CD4-positive, alpha-beta T cell treated with Interleukin-4 for 1 hour (primary cell): ENCODE results near the gene CYP3A4.
"Not testable (repeated sequence)": the region's sequence is repeated elsewhere in the genome, so short reads cannot be mapped to it uniquely, and the experiment has no call there.

Experiments used
- DNase-seq, 2 donors: peaks; one replicate each; pipeline ENCODE4 v3.0.0-alpha.2; 2020 to 2022

Gene CYP3A4

DNA sequence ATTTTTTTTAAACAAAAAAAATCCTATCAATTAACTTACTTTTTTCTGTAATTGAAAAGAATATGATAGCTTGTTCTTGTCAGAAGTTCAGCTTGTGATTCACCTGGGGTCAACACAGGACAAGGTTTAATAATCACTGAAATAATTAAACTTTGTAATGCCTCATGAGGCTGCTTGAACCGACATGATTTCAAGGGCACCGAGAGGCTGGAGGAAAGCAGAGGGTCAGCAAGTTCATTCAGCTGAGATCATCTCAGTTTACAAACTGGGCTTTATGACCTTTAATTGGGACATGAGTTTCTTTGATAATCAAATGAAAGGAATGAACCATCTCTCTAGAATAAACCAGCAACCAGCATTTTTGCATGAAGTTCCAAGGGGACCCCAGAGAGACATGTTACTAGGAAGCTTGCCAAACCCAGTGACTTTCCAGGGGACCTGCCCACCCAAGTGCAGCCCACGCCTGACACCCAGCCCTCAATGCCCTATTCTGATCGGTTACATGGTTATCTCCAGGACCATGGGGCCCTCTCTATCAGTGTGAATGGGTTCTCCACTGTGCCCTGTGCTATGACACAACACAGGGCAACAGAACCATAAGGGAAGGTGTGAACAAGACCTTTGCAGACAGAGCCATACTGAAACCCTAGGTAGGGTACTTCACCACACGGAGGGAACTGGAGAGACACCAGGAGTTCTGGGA, 7.8 kb upstream of the CYP3A4 start:
- no peak for DNase-seq

DNA sequence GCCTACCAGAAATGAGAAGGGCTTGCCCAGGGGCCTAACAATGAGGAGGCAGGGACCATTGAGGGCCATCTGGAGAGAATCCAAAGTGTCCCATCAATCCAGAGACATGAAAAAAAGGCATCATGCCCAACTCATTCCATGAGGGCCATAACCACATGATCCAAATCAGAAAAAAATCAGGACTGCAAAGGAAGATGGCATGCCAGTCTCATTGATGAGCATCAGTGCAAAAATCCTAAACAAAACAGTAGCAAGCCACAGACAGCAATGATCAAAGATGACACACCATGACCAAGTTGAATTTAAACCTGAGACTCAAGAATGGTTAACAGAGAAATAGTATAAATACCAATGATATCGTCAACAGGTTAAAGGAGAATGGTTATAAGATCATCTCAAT, 7.0 kb upstream of the CYP3A4 start:
- no peak for DNase-seq

DNA sequence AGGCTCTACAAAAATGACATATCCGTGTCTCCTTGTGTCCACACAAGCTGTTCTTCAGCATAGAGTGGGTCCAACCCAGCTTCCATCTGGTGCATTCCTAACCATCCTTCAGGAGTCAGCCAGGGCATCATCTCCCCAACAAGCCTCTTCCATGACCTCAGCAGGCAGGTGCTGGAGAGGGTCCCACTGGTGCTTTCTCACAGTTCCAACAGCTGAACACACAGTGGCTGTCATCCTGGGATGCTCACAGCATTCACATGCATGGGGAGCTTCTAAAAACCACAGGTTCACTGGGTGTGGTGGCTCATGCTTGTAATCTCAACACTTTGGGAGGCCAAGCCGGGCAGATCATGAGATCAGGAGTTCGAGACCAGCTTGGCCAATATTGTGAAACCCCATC, 6.4 kb upstream of the CYP3A4 start:
- DNase-seq = no peak

DNA sequence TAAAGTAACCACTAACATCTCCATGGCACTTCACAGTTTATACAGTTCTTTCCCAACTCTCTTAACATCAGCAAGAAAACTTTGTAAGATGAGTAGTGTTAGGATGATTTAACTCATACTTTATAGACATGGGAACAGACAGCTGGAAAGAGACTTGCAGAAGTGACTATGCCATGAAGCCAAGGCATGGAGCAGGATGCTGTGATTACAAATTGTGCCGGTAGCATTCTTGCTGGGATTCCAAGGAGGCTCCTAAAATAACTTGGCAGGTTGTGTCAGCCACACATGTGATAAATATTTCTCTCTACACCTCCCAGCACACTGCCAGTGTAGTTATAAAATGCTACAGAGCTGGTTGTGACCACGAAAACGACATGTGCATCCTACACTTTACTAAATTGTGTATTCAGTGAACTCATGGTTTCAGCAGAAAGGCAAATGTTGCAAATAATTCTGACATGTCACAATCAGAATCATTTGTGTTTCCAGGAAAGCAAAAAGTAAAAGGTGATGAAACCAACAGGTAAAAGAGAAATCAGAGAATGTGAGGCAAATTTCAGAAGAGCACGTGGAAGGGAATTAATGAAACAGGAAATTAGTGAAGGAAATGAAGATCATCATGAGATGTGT, 5.6 kb upstream of the CYP3A4 start:
- no peak for DNase-seq

DNA sequence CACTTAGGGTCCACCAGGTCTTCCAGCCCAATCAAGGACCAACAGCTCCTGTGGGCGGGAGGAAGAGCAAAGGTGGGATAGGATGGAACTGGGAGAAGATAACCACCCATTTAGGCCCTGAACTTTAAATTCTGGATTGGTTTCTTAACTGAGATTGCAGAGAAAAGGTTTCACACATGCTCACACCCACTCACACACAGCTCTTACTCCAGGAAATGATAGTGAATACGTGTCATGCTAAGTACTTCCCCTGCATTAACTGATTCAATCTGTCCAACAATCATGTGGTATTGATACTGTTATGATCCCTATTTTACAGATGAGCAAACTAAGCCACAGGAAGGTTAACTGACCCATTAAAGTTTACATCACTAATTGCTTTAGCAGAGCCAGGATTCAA, 4.6 kb upstream of the CYP3A4 start:
- DNase-seq = peak in 1 of 2 donors; percentile 10

DNA sequence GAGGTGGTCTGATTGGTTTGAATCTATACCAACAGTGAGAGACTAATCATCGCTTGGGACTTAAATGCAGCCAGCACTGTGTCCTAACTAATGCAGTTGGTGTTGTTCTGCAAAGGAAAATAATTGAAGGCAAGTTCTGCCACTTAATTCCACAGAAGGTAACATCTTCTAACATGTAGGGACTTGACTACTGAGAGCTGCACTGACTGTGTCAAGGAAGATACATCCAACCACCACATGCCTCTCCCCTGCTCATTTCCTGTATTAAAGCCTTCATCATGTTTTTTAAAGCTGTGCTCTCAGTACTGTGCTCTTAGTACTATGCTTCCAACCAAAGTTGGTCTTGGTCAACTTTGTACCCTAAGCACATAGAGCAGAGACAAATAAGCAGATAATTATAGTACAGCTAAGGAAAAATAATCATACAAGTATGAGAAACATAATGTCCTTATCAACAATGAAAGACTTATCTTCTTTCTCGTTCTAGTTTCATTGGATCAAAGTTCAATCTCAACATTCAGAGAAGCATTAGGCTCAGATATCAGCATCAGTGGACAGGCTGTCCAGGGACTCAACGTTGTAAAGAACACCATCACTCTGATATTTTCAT, 2.8 kb upstream of the CYP3A4 start:
- no peak for DNase-seq

DNA sequence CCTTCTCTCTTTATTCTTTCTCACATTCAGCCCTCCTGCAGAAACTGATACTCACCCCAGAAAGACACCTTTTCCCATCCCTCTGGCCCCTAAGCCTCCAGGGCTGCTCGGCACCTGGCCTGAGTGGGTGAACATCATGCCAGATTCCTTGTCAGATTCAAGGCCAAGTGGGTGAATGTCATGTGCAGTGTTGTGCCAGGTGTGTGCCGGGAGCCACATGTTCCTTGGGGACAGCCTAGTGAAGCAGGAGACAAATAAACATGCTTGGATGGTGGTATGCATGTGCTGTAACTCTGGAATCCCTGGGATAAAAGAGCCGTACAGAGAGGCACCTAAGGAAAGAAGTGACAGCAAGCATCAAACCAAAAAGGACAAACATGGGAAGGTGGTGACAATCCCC, 1.7 kb upstream of the CYP3A4 start:
- not testable (repeated sequence) for DNase-seq

DNA sequence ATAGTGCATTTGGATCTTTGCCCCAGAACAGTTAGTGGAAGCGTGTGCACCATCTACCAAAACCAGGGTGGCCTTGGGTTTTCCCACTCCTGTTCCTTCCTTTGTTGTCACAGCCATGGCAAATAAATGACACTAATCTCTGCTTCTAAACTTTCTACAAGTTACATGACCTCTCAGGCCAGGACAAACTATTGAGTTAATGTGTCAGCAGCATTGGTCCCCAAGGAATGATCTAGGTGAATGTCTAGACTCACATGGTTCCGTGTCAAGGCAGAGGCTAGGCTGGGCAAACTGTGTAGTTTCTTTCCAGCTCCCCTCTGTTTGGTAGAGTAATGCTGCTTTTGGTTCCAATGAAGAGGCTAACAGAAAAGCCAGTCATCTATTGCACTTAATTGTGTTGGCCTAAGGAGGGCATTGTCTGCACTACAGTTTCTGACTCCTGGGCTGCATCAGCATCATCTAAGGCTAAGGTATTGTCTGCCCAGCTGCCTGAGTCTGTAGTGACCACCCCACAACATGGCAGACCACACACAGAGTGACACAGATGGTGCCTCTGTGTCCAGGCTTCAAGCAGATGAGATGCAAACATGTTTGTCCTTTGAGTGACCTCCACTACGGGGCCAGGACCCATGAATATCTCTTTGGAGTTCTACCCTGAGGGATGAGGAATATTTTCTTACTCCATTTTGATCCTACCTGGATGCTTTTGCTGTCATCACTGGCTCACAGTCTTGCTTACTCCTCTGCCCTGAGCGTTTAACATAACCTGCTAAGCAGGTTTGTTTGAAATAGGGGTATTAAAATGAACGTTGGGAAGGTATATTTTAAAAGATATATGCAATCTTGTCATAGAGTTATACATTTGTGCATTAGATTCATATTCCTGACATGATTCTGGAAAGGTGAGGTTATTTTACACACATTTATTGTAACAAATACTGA, 1.7 kb downstream of the CYP3A4 start:
- DNase-seq = no peak

DNA sequence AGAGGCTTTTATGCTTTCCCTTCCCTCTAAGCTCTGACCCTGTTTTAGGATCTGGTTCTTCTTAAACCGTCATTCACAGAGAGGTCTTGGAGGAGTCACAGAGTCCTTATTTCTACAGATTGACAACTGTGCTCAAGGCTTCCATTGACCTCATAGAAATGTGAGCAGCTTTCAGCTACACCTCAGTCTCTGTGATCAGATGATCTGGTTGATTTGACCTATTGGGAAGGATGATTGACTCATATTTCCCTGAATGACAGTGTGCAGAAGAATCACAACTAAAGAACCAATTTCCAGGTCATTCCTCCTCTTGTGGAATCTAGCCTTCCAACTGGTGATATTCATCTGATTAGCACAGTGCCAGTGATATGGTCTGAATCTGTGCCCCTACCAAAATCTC, 3.4 kb downstream of the CYP3A4 start:
- no peak for DNase-seq

DNA sequence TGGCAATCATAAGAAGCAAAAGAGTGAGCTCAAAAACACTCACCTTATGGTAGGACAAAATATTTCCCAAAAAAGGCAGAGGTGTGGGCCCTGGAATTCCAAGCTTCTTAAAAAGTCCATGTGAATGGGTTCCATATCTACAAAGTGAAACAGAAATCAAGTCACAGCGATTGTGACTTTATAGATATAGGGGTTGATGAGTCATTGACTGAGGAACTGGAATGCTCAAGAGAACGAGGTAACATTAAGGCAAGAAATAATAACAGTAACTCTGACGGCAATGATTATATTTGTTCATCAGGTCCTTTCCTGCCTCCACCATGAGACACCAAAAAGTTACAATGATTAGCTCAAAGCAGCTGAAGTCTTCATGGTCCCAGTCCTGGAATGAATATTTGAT, 4.0 kb downstream of the CYP3A4 start:
- DNase-seq = no peak

DNA sequence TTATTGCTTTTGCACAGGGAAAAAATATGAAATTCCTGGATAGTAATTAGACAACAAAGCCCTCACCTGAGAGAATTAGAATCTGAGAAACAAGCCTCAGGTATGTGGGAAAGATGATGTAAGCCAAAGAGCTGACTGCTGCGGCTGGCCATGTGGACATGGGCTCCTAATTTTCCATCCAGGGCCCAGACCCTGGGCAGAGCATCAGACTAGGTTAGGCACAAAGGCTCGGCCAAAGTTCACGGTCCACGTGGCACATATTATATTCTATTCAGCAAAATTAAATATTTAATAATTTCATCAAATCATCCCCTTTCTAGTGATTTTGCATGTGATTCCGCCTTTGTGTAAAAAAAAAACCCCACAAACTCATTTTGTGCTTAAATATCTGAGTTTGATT, 5.1 kb downstream of the CYP3A4 start:
- DNase-seq = no peak

DNA sequence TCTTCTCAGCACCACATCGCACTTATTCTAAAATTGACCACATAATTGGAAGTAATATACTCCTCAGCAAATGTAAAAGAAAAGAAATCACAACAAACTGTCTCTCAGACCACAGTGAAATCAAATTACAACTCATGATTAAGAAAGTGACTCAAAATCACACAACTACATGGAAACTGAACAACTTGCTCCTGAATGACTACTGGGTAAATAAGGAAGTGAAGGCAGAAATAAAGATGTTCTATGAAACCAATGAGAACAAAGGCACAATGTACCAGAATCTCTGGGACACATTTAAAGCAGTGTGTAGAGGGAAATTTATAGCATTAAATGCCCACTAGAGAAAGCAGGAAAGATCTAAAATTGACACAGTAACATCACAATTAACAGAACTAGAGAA, 10.6 kb downstream of the CYP3A4 start:
- DNase-seq = not testable (repeated sequence)

DNA sequence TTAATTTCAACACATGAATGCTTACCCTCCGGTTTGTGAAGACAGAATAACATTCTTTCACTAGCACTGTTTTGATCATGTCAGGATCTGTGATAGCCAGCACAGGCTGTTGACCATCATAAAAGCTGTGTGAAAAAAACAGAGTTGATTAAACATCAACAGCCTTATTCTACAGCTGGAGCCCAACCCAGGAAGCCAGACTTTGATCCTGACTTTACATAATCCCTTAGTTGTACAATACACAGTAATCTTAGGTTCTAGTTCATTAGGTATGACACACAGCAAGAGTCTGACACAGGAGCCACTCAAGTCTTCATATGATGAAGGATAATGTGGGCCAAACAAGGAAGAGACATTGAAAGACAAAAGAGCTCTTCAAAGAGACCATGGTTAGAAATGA, 11.4 kb downstream of the CYP3A4 start:
- no peak for DNase-seq

DNA sequence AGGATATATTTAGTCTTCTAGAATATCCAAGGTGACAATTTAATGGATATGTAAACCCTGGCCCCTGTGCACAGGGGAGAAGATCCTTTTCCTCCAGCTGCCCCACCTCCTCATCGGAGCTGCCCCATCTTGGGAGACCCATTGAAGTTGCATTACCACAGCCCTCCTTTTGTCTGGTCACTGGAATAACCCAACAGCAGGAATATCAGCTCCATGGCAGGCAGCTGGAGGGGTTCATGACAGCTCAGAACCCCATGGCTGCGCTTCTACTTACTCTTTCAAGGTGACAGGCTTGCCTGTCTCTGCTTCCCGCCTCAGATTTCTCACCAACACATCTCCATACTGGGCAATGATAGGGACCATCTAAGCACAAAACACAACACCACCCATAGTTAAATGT, 14.5 kb downstream of the CYP3A4 start:
- DNase-seq = not testable (repeated sequence)

DNA sequence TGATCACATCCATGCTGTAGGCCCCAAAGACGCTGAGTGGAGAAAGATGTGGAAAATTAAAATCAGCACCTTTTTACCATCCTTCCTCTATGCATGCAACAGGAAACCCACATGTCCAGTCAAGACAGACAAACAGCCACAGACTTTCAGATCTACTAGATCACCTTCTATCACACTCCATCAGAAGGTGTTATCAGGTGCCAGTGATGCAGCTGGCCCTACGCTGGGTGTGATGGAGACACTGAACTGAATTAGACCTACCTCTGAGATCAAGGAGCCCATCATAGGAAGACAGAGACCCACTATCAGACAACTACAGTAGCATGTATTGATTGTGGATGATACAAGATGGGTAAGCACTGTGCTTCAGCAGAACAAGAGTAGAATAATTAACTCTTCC, 15.5 kb downstream of the CYP3A4 start:
- DNase-seq = no peak

DNA sequence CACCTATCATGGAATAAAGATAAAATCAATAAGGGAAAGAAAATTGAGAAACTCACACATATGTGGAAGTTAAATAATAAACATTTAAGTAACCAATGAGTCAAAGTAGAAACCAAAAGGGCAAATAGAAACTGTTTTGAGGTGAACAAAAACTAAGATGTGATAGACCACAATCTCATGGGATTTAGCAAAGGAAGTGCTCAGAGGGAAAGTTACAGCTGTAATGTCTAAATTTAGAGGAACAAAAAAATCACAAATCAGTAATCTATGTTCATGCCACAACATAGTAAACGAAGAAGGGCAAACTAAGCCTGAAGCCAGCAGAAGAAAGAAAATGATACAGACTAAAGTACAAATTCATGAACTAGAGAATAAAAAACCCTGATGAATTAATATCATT, 16.3 kb downstream of the CYP3A4 start:
- DNase-seq = no peak

DNA sequence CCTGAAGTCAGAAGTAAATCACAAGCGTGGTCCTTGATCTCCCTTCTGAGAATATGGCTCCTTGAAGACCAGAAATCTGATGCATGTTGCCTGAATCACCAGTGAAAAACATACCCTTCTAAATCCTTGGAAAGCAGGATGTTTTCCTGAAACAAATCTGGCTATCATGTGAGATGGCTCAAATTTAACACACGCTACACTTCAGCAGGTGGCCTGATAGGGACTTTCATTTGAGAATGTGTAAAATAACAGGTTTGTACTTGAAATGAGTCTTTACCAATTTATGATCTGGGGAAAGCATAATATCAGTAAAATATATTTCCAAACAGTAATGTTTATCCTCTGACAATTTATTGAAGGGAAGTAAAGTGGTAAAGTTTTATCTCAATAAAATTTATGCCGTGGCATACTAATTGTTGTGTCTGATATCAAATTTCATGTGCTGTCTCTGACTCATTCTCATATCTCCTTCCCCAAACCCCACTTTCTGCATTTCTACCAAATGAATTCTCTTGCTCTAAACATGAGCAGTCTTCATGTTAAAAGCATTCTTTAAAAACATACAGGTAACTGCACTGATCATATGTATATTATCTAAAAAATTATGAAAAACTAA, 17.4 kb downstream of the CYP3A4 start:
- DNase-seq = no peak

DNA sequence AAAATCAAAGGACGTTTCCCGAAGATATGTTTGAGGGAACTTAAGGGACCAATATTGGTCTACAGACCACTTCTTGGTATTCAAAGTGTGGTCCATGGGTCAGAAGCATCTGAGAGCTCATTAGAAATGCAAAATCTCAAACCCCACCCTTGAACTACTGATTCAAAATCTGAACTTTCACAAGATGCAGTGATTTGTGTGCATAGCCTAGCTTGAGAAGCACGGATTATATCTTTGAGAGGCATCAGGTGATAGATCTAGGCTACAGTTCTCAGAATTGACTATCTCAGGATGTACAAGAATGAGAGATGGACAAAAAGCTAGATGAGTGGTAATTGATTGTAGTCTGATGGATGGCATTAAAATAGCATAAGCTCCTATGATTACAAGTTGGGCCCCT, 19.5 kb downstream of the CYP3A4 start:
- no peak for DNase-seq

DNA sequence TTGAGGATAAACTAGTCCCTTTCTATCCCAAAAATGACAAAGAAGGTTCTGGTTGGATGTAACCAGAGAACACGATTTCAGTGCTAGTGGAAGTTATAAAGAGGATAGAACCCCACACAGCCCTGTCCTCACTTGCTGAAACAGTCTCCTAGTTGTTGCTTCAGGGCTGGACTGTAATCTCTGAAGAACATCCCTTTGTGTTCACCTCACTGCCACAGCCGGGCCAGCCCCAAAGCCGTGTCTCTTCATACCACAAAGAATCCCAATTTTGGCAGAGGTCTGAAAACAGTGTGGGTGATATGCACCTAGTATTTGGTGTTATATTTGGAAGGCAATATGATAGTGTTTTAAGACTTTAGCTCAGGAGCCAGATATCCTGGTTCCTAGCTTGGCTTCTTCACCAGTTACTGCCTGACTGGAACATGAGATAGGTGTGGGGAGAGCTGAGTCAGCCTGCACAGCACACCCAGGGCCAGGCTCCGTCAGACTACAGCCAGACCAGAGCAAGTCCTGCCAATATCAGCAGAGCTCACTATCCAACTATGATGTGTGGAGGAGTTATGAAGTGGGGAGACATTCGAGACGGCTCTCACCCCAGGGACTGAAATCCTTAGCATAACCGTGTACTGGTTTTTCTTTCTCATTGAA, 21.2 kb downstream of the CYP3A4 start:
- DNase-seq = no peak

DNA sequence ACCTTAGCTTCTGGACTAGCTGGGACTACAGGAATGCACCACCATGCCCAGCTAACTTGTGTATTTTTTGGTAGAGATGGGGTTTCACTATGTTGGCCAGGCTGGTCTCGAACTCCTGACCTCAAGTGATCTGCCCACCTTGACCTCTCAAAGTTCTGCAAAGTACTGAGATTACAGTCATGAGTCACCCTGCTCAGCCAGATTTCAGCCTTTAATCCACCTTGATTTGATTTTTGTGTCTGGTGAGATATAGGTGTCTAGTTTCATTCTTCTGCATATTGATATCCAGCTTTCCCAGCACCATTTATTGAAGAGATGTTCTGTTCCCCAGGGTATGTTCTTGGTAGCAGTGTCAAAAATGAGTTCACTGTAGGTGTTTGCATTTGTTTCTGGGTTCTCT, 28.9 kb downstream of the CYP3A4 start:
- DNase-seq = no peak

DNA sequence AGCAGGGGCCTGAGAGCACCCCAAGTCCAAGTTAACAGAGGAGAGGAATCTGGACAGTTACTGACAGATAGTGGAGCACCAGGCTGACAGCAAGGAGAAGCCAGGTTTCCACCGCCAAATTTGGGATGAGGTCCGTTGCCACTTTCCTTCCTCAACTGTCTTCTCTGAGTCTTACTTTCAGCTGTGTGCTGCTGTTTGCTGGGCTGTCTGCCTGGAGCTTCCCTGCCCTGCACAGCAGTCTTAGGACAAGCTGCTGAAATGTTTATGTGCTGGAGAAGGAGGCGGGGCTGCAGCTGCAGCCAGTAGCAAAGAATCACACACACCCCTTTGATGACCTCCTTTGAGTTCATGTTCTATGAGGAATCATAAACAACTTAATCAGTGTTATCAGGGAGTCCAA, 31.6 kb downstream of the CYP3A4 start:
- no peak for DNase-seq

DNA sequence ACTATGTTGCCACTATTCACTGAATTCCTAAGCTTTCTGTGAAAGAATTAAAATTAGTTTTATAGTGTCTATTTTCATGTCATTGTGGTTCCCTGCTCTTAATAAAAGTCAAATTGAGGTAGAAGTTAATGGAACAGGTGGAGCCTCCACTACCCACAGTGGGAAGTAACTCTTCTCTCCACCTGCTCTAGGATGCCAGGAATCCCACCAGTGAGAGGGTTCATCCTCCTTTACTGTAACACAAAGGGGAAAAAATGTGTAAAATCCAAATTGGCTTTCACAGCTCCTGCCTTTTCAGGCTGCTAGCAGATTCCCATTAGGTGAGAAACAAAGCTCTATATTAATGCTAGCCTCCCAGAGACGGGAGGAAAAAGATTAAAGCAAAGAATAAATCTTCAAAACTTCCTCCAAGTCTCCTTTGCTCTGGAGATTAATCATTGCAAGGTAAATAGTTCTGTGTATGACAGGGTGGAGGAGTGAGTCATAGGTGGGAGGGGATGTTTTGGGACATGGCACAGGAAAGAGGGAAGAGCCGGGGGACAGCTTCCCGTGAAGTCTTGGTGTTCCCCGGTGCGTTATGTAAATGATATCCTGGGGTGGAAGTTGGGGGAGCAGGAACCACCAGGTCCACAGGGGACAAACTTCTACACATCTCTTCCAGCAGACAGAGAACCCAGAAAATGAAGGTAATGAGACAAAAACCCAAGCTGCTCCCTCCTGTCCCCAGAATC, 32.5 kb downstream of the CYP3A4 start:
- not testable (repeated sequence) for DNase-seq
